ENCODE data around the gene DUS1L.
A peak's percentile ranks its signal among the peaks of the same experiment; 100 is the strongest.
"Not testable (repeated sequence)": the region's sequence is repeated elsewhere in the genome, so short reads cannot be mapped to it uniquely, and the experiment has no call there.

Gene DUS1L

DNA sequence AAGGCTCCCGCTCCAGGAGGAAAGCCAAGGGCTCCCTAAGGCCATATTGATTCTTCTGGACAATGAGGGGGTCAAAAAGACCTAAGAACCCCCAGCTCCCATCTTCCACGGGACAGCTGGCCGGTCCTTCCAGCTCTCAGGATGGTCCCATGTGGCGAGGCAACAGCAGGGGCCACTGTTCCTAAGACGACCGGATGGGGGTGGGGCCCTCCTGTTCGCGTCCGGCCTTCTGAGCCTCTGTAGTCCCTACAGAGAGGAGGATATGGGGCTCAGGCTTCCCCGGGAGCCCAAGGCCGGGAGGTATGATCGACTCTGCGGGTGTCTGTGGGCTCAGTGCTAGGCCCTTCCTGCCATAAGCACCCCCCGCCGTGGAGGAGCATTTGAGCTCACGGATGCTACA, 22.1 kb downstream of the DUS1L start:
- no peak for DNase-seq (ENCODE audit: low read depth in 1 of 2, low spot score in 1 of 2)

DNA sequence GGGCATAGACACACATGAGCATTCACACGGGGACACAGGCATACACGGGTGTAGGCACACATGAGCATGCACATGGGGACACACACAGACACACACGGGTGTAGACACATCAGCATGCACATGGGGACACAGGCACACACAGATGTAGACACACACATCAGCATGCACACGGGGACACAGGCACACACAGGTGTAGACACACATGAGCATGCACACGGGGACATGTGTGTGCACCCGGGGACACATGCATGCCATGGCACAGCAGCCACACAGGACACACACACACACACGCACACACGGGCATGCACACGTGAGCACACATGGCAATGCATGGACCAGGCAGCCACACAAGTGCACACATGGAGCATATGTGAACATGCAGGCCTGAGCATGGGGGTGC, 23.0 kb downstream of the DUS1L start:
- no peak for DNase-seq (ENCODE audit: low read depth in 1 of 2, low spot score in 1 of 2)

DNA sequence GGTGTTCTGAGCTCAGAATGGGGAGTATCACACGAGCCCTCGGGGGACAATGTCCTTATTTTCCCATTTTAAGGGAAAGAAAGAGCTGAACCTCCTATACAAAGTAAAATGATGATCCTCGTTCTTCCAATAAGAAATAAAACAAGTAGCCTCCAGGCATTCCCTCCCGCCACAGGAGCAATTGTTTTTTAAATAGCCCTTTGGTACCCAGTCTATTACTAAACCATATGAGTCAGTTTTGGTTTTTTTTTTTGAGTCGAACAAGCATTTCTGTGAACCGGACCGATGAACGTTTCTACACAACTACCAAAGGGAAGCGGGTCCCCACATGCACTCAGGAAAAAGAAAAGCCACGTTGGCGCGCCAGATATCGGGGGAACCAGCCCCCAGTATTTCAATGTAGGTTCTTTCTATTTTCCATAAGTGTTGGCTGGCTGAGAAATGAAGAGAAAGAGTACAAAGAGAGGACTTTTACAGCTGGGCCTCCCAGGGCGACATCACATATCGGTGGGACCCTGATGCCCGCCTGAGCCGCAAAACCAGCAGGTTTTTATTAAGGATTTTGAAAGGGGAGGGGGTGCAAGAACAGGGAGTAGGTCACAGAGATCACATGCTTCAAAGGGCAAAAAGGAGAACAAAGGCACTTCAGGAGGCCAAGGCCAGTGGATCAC, 24.3 kb downstream of the DUS1L start:
- no peak for DNase-seq (ENCODE audit: low read depth in 1 of 2, low spot score in 1 of 2)

DNA sequence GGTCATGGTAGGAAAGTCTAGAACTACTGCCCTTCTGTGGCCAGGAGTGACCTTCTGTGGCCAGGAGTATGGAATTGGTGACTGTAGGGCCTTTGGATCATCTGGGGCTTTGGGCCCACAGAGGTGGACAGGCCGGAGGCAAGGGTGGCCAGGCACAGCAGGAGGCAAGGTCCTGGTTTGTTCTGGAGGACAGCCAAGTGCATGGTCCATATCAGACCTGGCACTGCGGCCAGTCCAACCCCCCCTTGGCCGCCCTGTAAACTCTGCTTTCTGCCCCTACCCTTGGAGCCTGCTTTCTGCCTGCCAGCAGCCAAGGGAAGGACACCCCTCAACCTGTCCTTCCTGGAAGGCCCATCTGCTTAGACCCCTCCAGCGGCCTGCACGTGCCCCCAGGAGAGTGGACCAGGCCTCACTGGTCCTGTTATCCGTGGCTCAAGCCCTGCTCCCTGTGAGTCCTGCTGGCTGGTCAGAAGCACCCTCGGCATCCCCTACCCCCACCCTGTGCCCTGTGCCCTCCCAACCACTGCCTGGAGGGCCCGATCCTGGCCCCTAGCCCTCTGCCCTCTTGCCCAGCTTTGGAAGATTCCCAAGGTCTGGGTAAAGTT, 25.8 kb downstream of the DUS1L start:
- no peak for DNase-seq (ENCODE audit: low read depth in 1 of 2, low spot score in 1 of 2)

GRCh38 chr17:82038796-82039409, 26.7 kb downstream of the DUS1L start:
- not testable (repeated sequence) for DNase-seq (ENCODE audit: low read depth in 1 of 2, low spot score in 1 of 2)

GRCh38 chr17:82037889-82038195, 27.8 kb downstream of the DUS1L start:
- no peak for DNase-seq (ENCODE audit: low read depth in 1 of 2, low spot score in 1 of 2)

- DNase-seq (ENCODE audit: low read depth in 1 of 2, low spot score in 1 of 2) = peak; percentile 78 to 90
Observed at GRCh38 chr17:82037092-82037888, 28.3 kb downstream of the DUS1L start, which contains the start of gene DCXR. DCXR (minus strand) TSS chr17:82037697; CDS start chr17:82037682, 15 bp downstream.

GRCh38 chr17:82036634-82037091, 28.9 kb downstream of the DUS1L start:
- DNase-seq (ENCODE audit: low read depth in 1 of 2, low spot score in 1 of 2) = no peak

GRCh38 chr17:82035956-82036633, 29.5 kb downstream of the DUS1L start:
- DNase-seq (ENCODE audit: low read depth in 1 of 2, low spot score in 1 of 2) = no peak

GRCh38 chr17:82035488-82035887, 30.1 kb downstream of the DUS1L start:
- no peak for DNase-seq (ENCODE audit: low read depth in 1 of 2, low spot score in 1 of 2)

- no peak for DNase-seq (ENCODE audit: low read depth in 1 of 2, low spot score in 1 of 2)
Observed at GRCh38 chr17:82034371-82035011, 31.1 kb downstream of the DUS1L start.

DNA sequence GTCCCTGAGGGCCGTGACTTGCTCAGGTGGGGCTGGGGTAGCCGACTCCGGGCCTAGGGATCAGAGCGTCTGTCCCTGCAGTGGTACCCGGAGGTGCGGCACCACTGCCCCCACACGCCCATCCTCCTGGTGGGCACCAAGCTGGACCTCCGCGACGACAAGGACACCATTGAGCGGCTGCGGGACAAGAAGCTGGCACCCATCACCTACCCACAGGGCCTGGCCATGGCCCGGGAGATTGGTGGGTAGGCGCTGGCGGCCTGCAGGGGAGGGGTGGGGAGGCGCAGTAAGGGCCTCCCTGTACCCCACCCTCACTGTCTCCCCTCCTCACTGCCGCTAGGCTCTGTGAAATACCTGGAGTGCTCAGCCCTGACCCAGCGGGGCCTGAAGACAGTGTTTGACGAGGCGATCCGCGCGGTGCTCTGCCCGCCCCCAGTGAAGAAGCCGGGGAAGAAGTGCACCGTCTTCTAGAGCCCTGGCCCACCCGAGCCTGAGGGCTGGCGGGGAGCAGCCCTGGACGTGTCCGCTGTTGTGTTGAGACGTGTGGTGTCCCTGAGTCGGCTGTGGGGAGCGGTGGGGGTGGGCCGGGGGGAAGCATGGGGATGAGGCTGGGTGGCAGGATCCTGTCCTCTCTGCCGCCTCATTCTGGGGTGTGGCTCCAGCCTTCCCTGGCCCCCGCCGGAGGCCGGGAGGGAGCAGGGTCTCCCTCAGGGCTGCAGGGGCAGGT, 32.1 kb downstream of the DUS1L start:
- DNase-seq (ENCODE audit: low read depth in 1 of 2, low spot score in 1 of 2) = no peak

GRCh38 chr17:82031885-82032627, 33.5 kb downstream of the DUS1L start:
- DNase-seq (ENCODE audit: low read depth in 1 of 2, low spot score in 1 of 2) = no peak

- no peak for DNase-seq (ENCODE audit: low read depth in 1 of 2, low spot score in 1 of 2)
Observed at GRCh38 chr17:82031303-82031884, 34.2 kb downstream of the DUS1L start, which contains the start of gene RAC3. RAC3 (plus strand) TSS chr17:82031678; CDS start chr17:82031762, 84 bp downstream.

DNA sequence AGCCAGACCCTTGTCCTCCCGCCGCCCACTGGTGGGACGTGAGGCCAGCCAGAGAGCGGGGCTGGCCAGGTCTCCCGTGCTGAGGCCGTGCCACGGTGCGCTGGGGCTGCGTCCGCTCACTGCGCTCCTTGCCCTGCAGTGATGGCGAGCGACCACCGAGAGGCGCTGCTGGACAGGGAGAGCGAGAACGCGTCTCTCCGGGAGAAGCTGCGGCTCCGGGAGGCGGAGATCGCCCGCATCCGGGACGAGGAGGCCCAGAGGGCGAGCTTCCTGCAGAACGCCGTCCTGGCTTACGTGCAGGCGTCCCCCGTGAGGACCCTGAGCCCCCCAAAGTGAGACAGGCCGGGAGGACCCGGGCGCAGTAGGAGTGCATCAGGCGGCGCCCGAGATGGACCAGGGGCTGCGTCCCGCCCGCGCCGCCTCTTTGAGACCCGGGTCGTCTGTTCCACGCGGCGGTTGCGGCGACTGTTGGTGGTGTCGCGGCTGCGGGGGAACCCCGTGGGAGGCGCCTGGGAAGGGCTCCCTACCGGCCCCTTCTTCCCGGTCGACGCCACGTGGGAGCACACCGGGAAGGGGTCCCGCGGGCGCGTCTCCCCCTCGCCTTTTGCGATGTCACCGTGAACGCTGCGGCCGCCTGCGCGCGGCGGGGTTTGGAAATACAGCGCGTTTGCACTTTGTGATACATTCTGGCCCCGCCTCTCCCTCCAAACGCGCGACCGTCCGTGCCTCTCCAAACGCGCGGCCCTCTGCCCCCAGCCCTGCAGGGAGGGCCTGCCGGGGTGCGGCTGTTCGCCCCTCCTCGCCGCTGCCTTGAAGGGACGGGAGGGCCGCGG, 34.9 kb downstream of the DUS1L start:
- DNase-seq (ENCODE audit: low read depth in 1 of 2, low spot score in 1 of 2) = peak; percentile 63 to 72

DNA sequence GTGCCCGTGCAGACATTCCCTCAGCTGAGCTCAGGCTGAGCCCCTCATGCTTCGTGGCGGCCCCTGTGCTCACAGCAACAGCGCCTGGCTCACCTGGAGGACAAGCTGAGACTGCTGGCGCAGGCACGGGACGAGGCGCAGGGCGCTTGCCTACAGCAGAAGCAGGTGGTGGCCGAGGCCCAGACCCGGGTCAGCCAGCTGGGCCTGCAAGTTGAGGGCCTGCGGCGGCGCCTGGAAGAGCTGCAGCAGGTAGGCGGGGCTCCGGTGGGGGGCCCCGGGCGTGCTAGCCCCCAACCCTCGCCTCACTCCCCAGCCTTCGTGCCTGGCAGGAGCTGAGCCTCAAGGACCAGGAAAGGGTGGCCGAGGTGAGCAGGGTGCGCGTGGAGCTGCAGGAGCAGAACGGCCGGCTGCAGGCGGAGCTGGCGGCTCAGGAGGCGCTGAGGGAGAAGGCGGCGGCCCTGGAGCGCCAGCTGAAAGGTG, 35.6 kb downstream of the DUS1L start:
- no peak for DNase-seq (ENCODE audit: low read depth in 1 of 2, low spot score in 1 of 2)

DNA sequence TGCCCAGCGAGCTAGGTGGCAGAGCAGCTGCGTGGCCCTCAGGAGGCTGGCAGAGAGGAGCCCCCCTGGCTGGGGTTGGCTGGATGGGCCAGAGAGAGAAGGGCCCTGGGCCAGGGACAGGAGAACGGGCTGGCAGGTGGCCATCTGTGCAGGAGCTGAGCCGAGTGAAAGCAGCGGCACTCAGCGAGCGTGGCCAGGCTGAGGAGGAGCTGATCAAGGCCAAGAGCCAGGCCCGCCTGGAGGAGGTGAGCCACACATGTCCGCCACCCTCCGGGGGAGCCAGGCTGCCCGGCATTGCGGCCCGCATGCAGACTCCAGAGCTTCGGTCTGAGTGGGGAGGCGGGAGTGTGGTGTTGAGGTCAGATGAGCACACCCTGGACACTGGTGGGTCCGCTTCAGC, 36.2 kb downstream of the DUS1L start:
- no peak for DNase-seq (ENCODE audit: low read depth in 1 of 2, low spot score in 1 of 2)

- no peak for DNase-seq (ENCODE audit: low read depth in 1 of 2, low spot score in 1 of 2)
Observed at GRCh38 chr17:82028966-82029365, 36.6 kb downstream of the DUS1L start.
